ENCODE measurements around the gene SHROOM2.
"Not testable (repeated sequence)": the region's sequence is repeated elsewhere in the genome, so short reads cannot be mapped to it uniquely, and the experiment has no call there.

The SHROOM2 gene

GRCh38 chrX:9786798-9787635 lies 788 bp downstream of the SHROOM2 start:
- no peak for DNase-seq (ENCODE audit: low spot score)

- no peak for DNase-seq (ENCODE audit: low spot score)
Measured at GRCh38 chrX:9788911-9789310, 2.7 kb downstream of the SHROOM2 start.

- DNase-seq (ENCODE audit: low spot score) = no peak
Measured at GRCh38 chrX:9789555-9789954, 3.3 kb downstream of the SHROOM2 start.

GRCh38 chrX:9790866-9791265 lies 4.6 kb downstream of the SHROOM2 start:
- DNase-seq (ENCODE audit: low spot score) = no peak

- DNase-seq (ENCODE audit: low spot score) = no peak
Measured at GRCh38 chrX:9794495-9794894, 8.3 kb downstream of the SHROOM2 start.

- no peak for DNase-seq (ENCODE audit: low spot score)
Measured at GRCh38 chrX:9797384-9798360, 11.4 kb downstream of the SHROOM2 start.

GRCh38 chrX:9802737-9803136 lies 16.5 kb downstream of the SHROOM2 start:
- DNase-seq (ENCODE audit: low spot score) = no peak

- no peak for DNase-seq (ENCODE audit: low spot score)
Measured at GRCh38 chrX:9804444-9804843, 18.2 kb downstream of the SHROOM2 start.

GRCh38 chrX:9805956-9806355 lies 19.7 kb downstream of the SHROOM2 start:
- no peak for DNase-seq (ENCODE audit: low spot score)

- DNase-seq (ENCODE audit: low spot score) = no peak
Measured at GRCh38 chrX:9807355-9808182, 21.3 kb downstream of the SHROOM2 start.

- DNase-seq (ENCODE audit: low spot score) = not testable (repeated sequence)
Measured at GRCh38 chrX:9809876-9810275, 23.6 kb downstream of the SHROOM2 start.

GRCh38 chrX:9811086-9811485 lies 24.9 kb downstream of the SHROOM2 start:
- DNase-seq (ENCODE audit: low spot score) = not testable (repeated sequence)

GRCh38 chrX:9816084-9816700 lies 30.0 kb downstream of the SHROOM2 start:
- DNase-seq (ENCODE audit: low spot score) = no peak

GRCh38 chrX:9821572-9821971 lies 35.3 kb downstream of the SHROOM2 start:
- DNase-seq (ENCODE audit: low spot score) = no peak

- no peak for DNase-seq (ENCODE audit: low spot score)
Measured at GRCh38 chrX:9824554-9824953, 38.3 kb downstream of the SHROOM2 start.

- no peak for DNase-seq (ENCODE audit: low spot score)
Measured at GRCh38 chrX:9825129-9825790, 39.0 kb downstream of the SHROOM2 start.

- no peak for DNase-seq (ENCODE audit: low spot score)
Measured at GRCh38 chrX:9825966-9826365, 39.7 kb downstream of the SHROOM2 start.

- DNase-seq (ENCODE audit: low spot score) = no peak
Measured at GRCh38 chrX:9829308-9830267, 43.4 kb downstream of the SHROOM2 start.

- DNase-seq (ENCODE audit: low spot score) = no peak
Measured at GRCh38 chrX:9832811-9833210, 46.6 kb downstream of the SHROOM2 start.

Measured in GM03348 (cell line).